Neuronal stem cell (in vitro differentiated cells): Measurements from ENCODE around the gene WDR49.

Experiments
- DNase-seq: peaks from one replicate; pipeline ENCODE4 v3.0.0-alpha.2; 2013; ENCODE audit warnings: low spot score
- H2AFZ ChIP-seq: one replicate; pipeline ENCODE4 v1.6.1; 2013; ENCODE audit warnings: mild to moderate bottlenecking, low read length, inconsistent platforms
- H2AK5ac ChIP-seq: 2 replicates; pipeline ENCODE4 v1.6.1; 2013; ENCODE audit warnings: low read depth, mild to moderate bottlenecking, inconsistent platforms, low read length, moderate library complexity, mixed read lengths
- H2BK120ac ChIP-seq: 2 replicates; pipeline ENCODE4 v1.6.1; 2013; ENCODE audit warnings: low read depth, mild to moderate bottlenecking, inconsistent platforms, low read length, moderate library complexity, mixed read lengths
- H2BK12ac ChIP-seq: one replicate; pipeline ENCODE4 v1.6.1; 2013; ENCODE audit warnings: low read length, inconsistent platforms
- H2BK15ac ChIP-seq: 2 replicates; pipeline ENCODE4 v1.6.1; 2013; ENCODE audit warnings: mild to moderate bottlenecking, low read length, inconsistent platforms, mixed read lengths
- H2BK5ac ChIP-seq: one replicate; pipeline ENCODE4 v1.6.1; 2013; ENCODE audit warnings: inconsistent platforms, mild to moderate bottlenecking, low read length, moderate library complexity
- H3K14ac ChIP-seq: one replicate; pipeline ENCODE4 v1.6.1; 2013; ENCODE audit warnings: low read length, inconsistent platforms
- H3K18ac ChIP-seq: 2 replicates; pipeline ENCODE4 v1.6.1; 2013; ENCODE audit warnings: low read length, inconsistent platforms
- H3K23ac ChIP-seq: 2 replicates; pipeline ENCODE4 v1.6.1; 2013; ENCODE audit warnings: low read depth, mild to moderate bottlenecking, mixed read lengths, low read length, inconsistent platforms; ENCODE audit not compliant: poor library complexity
- H3K27ac ChIP-seq: replicated peaks from 3 replicates; pipeline ENCODE4 v1.5.1; 2013; ENCODE audit warnings: low read length, inconsistent platforms
- H3K27me3 ChIP-seq, 3 experiments: 2 replicates each; pipeline ENCODE4 v1.6.1; 2013; ENCODE audit warnings: low read length in 3 of 3, mild to moderate bottlenecking in 2 of 3, inconsistent platforms in 1 of 3, low read depth in 1 of 3, mixed read lengths in 1 of 3, moderate library complexity in 1 of 3; ENCODE audit not compliant: control insufficient read depth in 3 of 3, insufficient read depth in 3 of 3
- H3K36me3 ChIP-seq, 2 donors: replicated peaks in 1 of 2; 2 replicates each; pipeline ENCODE4 v1.6.1; 2013; ENCODE audit warnings: low read length in 2 of 2; ENCODE audit not compliant: control insufficient read depth in 2 of 2, insufficient read depth in 2 of 2
- H3K4ac ChIP-seq: 2 replicates; pipeline ENCODE4 v1.6.1; 2013; ENCODE audit warnings: inconsistent platforms, mild to moderate bottlenecking, low read length, moderate library complexity
- H3K4me1 ChIP-seq, 2 donors: 1 replicate in 1 of 2; 2 replicates in 1 of 2; pipeline ENCODE4 v1.6.1; 2013; ENCODE audit warnings: low read length in 2 of 2, low read depth in 1 of 2; ENCODE audit not compliant: control insufficient read depth in 2 of 2, insufficient read depth in 1 of 2
- H3K4me2 ChIP-seq: one replicate; pipeline ENCODE4 v1.6.1; 2013; ENCODE audit warnings: mild to moderate bottlenecking, low read length, inconsistent platforms; ENCODE audit not compliant: insufficient read depth, poor library complexity, severe bottlenecking
- H3K4me3 ChIP-seq, 2 donors: 2 replicates each; pipeline ENCODE4 v1.5.1; 2013; ENCODE audit warnings: low read length in 2 of 2, mild to moderate bottlenecking in 2 of 2, inconsistent platforms in 1 of 2, moderate library complexity in 1 of 2
- H3K79me1 ChIP-seq: one replicate; pipeline ENCODE4 v1.6.1; 2013; ENCODE audit warnings: low read depth, mild to moderate bottlenecking, inconsistent platforms, low read length, moderate library complexity
- H3K9ac ChIP-seq: one replicate; pipeline ENCODE4 v1.6.1; 2013; ENCODE audit warnings: mild to moderate bottlenecking, low read depth, low read length, inconsistent platforms; ENCODE audit not compliant: poor library complexity
- H3K9me3 ChIP-seq, 2 donors: replicated peaks in 1 of 2; 2 replicates each; pipeline versions ENCODE3 to v1.6.1; 2013; ENCODE audit warnings: low read length in 2 of 2, mild to moderate bottlenecking in 2 of 2, inconsistent platforms in 1 of 2, low read depth in 1 of 2, mixed read lengths in 1 of 2, moderate library complexity in 1 of 2; ENCODE audit not compliant: control insufficient read depth in 2 of 2, insufficient read depth in 1 of 2
- H4K8ac ChIP-seq: one replicate; pipeline ENCODE4 v1.6.1; 2013; ENCODE audit warnings: low read depth, mild to moderate bottlenecking, inconsistent platforms, low read length, moderate library complexity
- H4K91ac ChIP-seq: one replicate; pipeline ENCODE4 v1.6.1; 2013; ENCODE audit warnings: low read length, low read depth, mild to moderate bottlenecking, inconsistent platforms; ENCODE audit not compliant: poor library complexity
- WGBS, 2 donors: extraction: QIAGEN DNeasy Blood & Tissue Kit; methylation state at CpG; one replicate each; pipeline ENCODE4 v1.1.7; 2013; ENCODE audit warnings: missing lambda C conversion rate in 2 of 2, mixed read lengths in 1 of 2; ENCODE audit not compliant: insufficient read length in 2 of 2, insufficient replicate concordance in 1 of 2; ENCODE audit errors: extremely low coverage in 2 of 2; 5-methylcytosine and 5-hydroxymethylcytosine counted together

WDR49 gene

GRCh38 chr3:167666563-167666962, 12.8 kb upstream of the WDR49 start:
- Histone ChIP-seq H3K79me1 (no peaks in the 10 kb centered on the region), H3K36me3 (no peaks in the 10 kb centered on the region), H3K14ac (no peak overlapping the region), H2BK12ac (no peak overlapping the region), H4K8ac (no peak overlapping the region), H2BK120ac (no peak overlapping the region), H3K4me2 (no peak overlapping the region), H2AFZ (peak overlapping the region; percentile 25), H3K9ac (no peak overlapping the region), H3K4me1 (peaks cover 0 to 3% of the 10 kb centered on the region in 2 donors), H3K4ac (no peak overlapping the region), H4K91ac (no peak overlapping the region), H3K23ac (no peak overlapping the region), H3K9me3 (peaks cover 0 to under 1% of the 10 kb centered on the region in 2 donors), H3K18ac (no peak overlapping the region), H2BK5ac (no peak overlapping the region), H3K4me3 (no peak overlapping the region), H3K27ac (no peak overlapping the region), H2AK5ac (no peak overlapping the region), H3K27me3 (no peaks in the 10 kb centered on the region), H2BK15ac (no peak overlapping the region)
- no peak for DNase-seq
- WGBS, 2 donors: no CpG with 5 or more reads among the region's 2 CpGs

GRCh38 chr3:167662919-167663400, 9.2 kb upstream of the WDR49 start:
- no peak overlapping the region for H2AK5ac ChIP-seq
- H3K9ac ChIP-seq: no peak overlapping the region

GRCh38 chr3:167657684-167658225, 4.0 kb upstream of the WDR49 start:
- peaks cover 8 to 21% of the 10 kb centered on the region in 2 donors for H3K4me1 ChIP-seq
- no peaks in the 10 kb centered on the region for H3K79me1 ChIP-seq
- no peak overlapping the region for H2BK5ac ChIP-seq
- no peaks in the 10 kb centered on the region for H3K36me3 ChIP-seq
- no peak overlapping the region for H3K14ac ChIP-seq
- peak; percentile 27 for DNase-seq
- H4K91ac ChIP-seq: no peak overlapping the region
- no peak overlapping the region for H2BK120ac ChIP-seq
- no peak overlapping the region for H3K18ac ChIP-seq
- H2BK15ac ChIP-seq: no peak overlapping the region
- WGBS, 2 donors: no CpG with 5 or more reads among the region's 3 CpGs
- no peak overlapping the region for H3K27ac ChIP-seq
- H3K27me3 ChIP-seq: no peaks in the 10 kb centered on the region
- H3K4me2 ChIP-seq: no peak overlapping the region
- H2AK5ac ChIP-seq: no peak overlapping the region
- H2AFZ ChIP-seq: peak overlapping the region; percentile 62
- H3K9me3 ChIP-seq: no peaks in the 10 kb centered on the region
- no peak overlapping the region for H3K9ac ChIP-seq
- H4K8ac ChIP-seq: no peak overlapping the region
- no peak overlapping the region for H3K23ac ChIP-seq
- no peak overlapping the region for H2BK12ac ChIP-seq
- no peak overlapping the region for H3K4ac ChIP-seq
- no peak overlapping the region for H3K4me3 ChIP-seq

More at GRCh38 chr3:167662919-167663400, 9.2 kb upstream of the WDR49 start:
- WGBS, 2 donors: no CpG with 5 or more reads among the region's 5 CpGs
- Histone ChIP-seq H3K23ac (no peak overlapping the region), H4K91ac (no peak overlapping the region), H3K27me3 (no peaks in the 10 kb centered on the region), H3K18ac (no peak overlapping the region), H2BK15ac (no peak overlapping the region), H3K27ac (no peak overlapping the region), H3K4me2 (no peak overlapping the region), H3K4me3 (no peak overlapping the region), H3K79me1 (no peaks in the 10 kb centered on the region), H3K36me3 (no peaks in the 10 kb centered on the region), H4K8ac (no peak overlapping the region), H3K4me1 (peaks cover 1 to 5% of the 10 kb centered on the region in 2 donors), H3K4ac (no peak overlapping the region), H3K14ac (no peak overlapping the region), H3K9me3 (no peaks in the 10 kb centered on the region), H2BK12ac (no peak overlapping the region), H2AFZ (no peak overlapping the region), H2BK5ac (no peak overlapping the region), H2BK120ac (no peak overlapping the region)
- DNase-seq: no peak

- no peak for DNase-seq
- Histone ChIP-seq H3K27me3 (no peaks in the 10 kb centered on the region), H2BK5ac (no peak overlapping the region), H3K9ac (no peak overlapping the region), H3K4me1 (peaks cover 8 to 27% of the 10 kb centered on the region in 2 donors), H2AK5ac (no peak overlapping the region), H2AFZ (no peak overlapping the region), H4K91ac (no peak overlapping the region), H3K79me1 (no peaks in the 10 kb centered on the region), H3K18ac (no peak overlapping the region), H4K8ac (no peak overlapping the region), H3K14ac (no peak overlapping the region), H2BK15ac (no peak overlapping the region), H3K36me3 (no peaks in the 10 kb centered on the region), H3K4me3 (no peak overlapping the region), H3K23ac (no peak overlapping the region), H3K4me2 (no peak overlapping the region), H2BK12ac (no peak overlapping the region), H3K27ac (no peak overlapping the region), H3K9me3 (no peaks in the 10 kb centered on the region), H2BK120ac (no peak overlapping the region), H3K4ac (no peak overlapping the region)
- WGBS, 2 donors: no CpG with 5 or more reads among the region's 1 CpG
Measured at GRCh38 chr3:167656821-167657220, 3.1 kb upstream of the WDR49 start.
